Brain microvascular endothelial cell (primary cell): ENCODE data around the gene DIPK1A.
A peak's percentile ranks its signal among the peaks of the same experiment; 100 is the strongest.

Experiments
- DNase-seq: peaks from one replicate; pipeline ENCODE4 v3.0.0-alpha.2; 2020
- H3K27ac ChIP-seq: fragments of 250-450 bp; sonication (Bioruptor Pico); 2 replicates; pipeline ENCODE4 v1.5.1; 2020; ENCODE audit warnings: mild to moderate bottlenecking, moderate library complexity
- H3K27me3 ChIP-seq: fragments of 250-450 bp; sonication (Bioruptor Pico); replicated peaks from 2 replicates; pipeline ENCODE4 v1.5.1; 2020; ENCODE audit warnings: mild to moderate bottlenecking
- H3K36me3 ChIP-seq: fragments of 250-450 bp; sonication (Bioruptor Pico); replicated peaks from 2 replicates; pipeline ENCODE4 v1.5.1; 2020; ENCODE audit warnings: mild to moderate bottlenecking
- H3K4me3 ChIP-seq: 2 replicates; pipeline ENCODE4 v1.5.1; 2011; ENCODE audit warnings: low read depth, mild to moderate bottlenecking, control low read depth, low read length, moderate library complexity
- in situ Hi-C: cut with HindIII; loops from 2 replicates; pipeline ENCODE4 v1.10.0; 2017; ENCODE audit warnings: low sequenced_read_pairs, low pct_ligation_motif_present
- TF ChIP-seq, protein P1 (sequence below): IDR thresholded peaks from 2 replicates; pipeline ENCODE4 v1.5.1; 2011; ENCODE audit warnings: low read depth, mild to moderate bottlenecking, moderate library complexity, low read length, control low read depth, inconsistent platforms; ENCODE audit errors: missing control alignments

Gene DIPK1A

DNA sequence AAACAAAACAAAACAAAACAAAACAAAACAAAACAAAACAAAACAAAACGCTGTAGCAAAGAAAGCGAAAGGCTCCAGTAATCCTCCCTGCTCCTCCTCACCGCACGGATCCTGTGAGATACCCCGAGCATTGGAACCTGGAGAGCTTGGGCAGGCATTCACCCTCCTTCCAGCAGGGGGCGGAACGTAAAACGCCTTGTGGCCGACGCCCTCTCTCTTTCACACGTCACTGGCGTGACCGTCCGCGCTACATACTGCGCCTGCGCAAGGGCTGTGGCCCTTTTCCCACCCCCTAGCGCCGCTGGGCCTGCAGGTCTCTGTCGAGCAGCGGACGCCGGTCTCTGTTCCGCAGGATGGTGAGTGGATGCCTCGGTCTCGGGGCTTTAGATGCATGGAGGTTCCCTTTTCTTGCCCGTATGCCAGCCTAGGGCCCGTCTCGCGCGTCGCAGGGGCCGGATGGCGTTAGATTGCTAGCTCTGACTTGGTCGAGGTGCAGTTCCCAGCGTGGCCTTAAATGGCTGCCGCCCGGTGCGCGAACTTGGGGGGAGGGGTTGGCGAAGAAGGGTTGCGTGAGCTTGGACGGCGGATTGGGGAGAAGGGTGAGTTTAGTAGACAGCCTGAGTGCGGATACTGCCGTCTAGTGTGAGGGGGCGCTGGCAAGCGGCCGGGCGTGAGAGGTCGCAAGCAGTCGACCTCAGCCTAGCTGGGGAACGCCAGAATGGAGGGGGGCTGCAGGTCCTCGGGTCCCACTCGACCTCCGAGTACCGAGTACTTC is 129.3 kb downstream of the DIPK1A start, which contains the start of gene RPL5:
Gene RPL5 (plus strand): TSS at position 279 of the 775 bp plus-strand sequence. CDS start 75 bp downstream, at position 354.
- DNase-seq: peak; percentile 96
- TF ChIP-seq, protein P1, sequence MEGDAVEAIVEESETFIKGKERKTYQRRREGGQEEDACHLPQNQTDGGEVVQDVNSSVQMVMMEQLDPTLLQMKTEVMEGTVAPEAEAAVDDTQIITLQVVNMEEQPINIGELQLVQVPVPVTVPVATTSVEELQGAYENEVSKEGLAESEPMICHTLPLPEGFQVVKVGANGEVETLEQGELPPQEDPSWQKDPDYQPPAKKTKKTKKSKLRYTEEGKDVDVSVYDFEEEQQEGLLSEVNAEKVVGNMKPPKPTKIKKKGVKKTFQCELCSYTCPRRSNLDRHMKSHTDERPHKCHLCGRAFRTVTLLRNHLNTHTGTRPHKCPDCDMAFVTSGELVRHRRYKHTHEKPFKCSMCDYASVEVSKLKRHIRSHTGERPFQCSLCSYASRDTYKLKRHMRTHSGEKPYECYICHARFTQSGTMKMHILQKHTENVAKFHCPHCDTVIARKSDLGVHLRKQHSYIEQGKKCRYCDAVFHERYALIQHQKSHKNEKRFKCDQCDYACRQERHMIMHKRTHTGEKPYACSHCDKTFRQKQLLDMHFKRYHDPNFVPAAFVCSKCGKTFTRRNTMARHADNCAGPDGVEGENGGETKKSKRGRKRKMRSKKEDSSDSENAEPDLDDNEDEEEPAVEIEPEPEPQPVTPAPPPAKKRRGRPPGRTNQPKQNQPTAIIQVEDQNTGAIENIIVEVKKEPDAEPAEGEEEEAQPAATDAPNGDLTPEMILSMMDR: peak; percentile 95
- peak within 1 kb of the TSS; percentile 94 for H3K4me3 ChIP-seq
- peaks cover 34% of the 10 kb centered on the region for H3K36me3 ChIP-seq
- peak within 1 kb of the TSS; percentile 97 for H3K27ac ChIP-seq
- H3K27me3 ChIP-seq: no peaks in the 10 kb centered on the region
- in situ Hi-C loops: no loop called here

DNA sequence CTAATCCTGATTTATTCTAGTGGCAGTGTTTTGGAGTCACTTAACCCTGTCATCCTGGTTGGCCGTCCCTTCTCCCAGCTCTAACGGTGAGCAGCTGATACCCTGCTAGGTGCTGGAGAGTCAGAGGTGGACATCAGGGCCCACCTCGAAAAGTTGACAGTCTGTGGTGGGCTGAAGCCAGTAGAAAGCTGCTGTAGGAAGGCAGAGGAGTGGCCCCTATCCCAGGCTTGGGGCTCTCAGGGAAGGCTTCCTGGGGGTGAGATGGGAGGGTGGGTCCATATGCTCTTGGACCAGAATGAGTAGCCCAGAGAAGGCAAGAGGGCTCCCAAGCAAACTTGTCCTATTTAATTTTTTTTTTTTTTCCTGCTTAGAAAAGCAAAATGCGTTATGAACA is 129.9 kb downstream of the DIPK1A start:
- in situ Hi-C loops: no loop called here
- TF ChIP-seq, protein P1: no peak
- Histone ChIP-seq H3K4me3 (no peak overlapping the region), H3K36me3 (peaks cover 29% of the 10 kb centered on the region), H3K27ac (no peak overlapping the region), H3K27me3 (no peaks in the 10 kb centered on the region)
- DNase-seq: no peak

DNA sequence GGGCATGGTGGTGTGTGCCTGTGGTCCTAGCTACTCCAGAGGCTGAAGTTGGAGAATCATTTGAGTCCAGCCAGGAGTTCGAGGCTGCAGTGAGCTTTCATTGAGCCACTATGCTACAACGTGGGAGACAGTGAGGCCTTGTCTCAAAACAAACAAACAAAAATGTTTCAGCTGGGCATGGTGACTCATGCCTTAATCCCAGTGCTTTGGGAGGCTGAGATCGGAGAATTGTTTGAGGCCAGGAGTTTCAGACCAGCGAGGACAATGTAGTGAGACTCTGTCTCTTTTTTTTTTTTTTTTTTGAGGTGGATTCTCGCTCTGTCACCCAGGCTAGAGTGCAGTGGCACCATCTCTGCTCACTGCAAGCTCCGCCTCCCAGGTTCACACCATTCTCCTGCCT is 134.5 kb downstream of the DIPK1A start:
- TF ChIP-seq, protein P1: no peak
- in situ Hi-C loops: no loop called here
- DNase-seq: no peak

DNA sequence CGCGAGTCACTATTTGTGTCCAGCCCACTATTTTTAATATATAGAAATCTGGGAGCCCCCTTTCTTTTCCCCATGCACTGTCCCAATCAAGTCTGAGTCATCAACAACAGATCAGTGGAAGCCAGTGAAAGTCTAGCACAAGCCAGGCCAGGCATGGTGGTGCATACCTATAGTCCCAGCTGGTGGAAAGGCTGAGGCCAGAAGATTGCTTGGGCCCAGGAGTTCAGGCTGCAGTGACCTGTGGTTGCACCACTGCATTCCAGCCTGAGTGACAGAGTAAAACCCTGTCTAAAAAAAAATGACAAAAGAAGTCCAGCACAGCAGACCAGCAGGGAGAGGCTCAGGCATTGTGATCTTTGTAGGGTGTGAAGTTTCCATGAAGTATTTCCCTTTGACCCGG is 138.4 kb downstream of the DIPK1A start:
- no peaks in the 10 kb centered on the region for H3K27me3 ChIP-seq
- peak; percentile 85 for DNase-seq
- no peaks in the 10 kb centered on the region for H3K36me3 ChIP-seq
- TF ChIP-seq, protein P1: no peak
- in situ Hi-C loops: no loop called here
- H3K4me3 ChIP-seq: no peak overlapping the region
- peak overlapping the region; percentile 22 for H3K27ac ChIP-seq

More for the DNA sequence above, 134.5 kb downstream of the DIPK1A start:
- Histone ChIP-seq H3K27me3 (no peaks in the 10 kb centered on the region), H3K4me3 (no peak overlapping the region), H3K36me3 (no peaks in the 10 kb centered on the region), H3K27ac (no peak overlapping the region)

DNA sequence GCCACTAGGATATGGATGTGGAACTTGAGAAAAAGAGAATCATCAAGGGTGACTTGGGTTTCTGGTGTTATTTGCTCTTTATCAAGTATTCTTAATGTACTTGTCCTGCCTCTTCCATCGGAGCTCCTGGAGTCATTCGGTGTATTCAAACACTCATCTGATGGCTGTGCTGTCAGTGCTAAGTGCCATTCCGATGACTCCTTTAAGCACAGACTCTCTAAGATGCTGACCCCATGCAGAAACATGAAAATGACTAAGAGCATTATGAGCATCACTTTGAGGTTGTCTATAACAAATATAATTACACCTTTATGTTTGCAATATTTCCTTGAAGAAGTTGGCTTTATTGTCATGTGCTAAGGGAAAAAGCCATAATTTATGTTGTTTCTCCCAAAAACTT is 140.7 kb downstream of the DIPK1A start:
- DNase-seq: peak; percentile 59
- no peak overlapping the region for H3K27ac ChIP-seq
- H3K27me3 ChIP-seq: no peaks in the 10 kb centered on the region
- TF ChIP-seq, protein P1: no peak
- H3K4me3 ChIP-seq: no peak overlapping the region
- H3K36me3 ChIP-seq: no peaks in the 10 kb centered on the region
- in situ Hi-C loops: no loop called here
